Central memory CD8-positive, alpha-beta T cell (primary cell): Measurements from ENCODE around the gene CPOX.
A peak's percentile ranks its signal among the peaks of the same experiment; 100 is the strongest.

Source experiments
- ATAC-seq: fragments of 150-1000 bp; cut with Tn5 transposase; replicated peaks from 2 replicates; pipeline ENCODE4 v1.10.0; 2022; ENCODE audit warnings: mild to moderate bottlenecking, moderate FRiP score, moderate number of reproducible peaks; ENCODE audit not compliant: poor library complexity, severe bottlenecking; ENCODE audit errors: extremely low read depth
- DNase-seq, 2 donors: peaks; one replicate each; pipeline ENCODE4 v3.0.0; 2021; ENCODE audit warnings: low spot score in 2 of 2
- H3K27ac Mint-ChIP-seq: one replicate; pipeline ENCODE4 v1.8.0; 2022; ENCODE audit warnings: low read depth, mild to moderate bottlenecking, moderate library complexity, mixed read lengths
- H3K27me3 Mint-ChIP-seq: one replicate; pipeline ENCODE4 v1.8.0; 2022; ENCODE audit warnings: mixed read lengths
- H3K36me3 Mint-ChIP-seq: one replicate; pipeline ENCODE4 v1.8.0; 2022; ENCODE audit warnings: mild to moderate bottlenecking, moderate library complexity, mixed read lengths; ENCODE audit not compliant: insufficient read depth
- H3K4me1 Mint-ChIP-seq: one replicate; pipeline ENCODE4 v1.8.0; 2022; ENCODE audit warnings: mixed read lengths
- H3K4me3 Mint-ChIP-seq: one replicate; pipeline ENCODE4 v1.8.0; 2022; ENCODE audit warnings: mild to moderate bottlenecking, moderate library complexity, mixed read lengths
- H3K9me3 Mint-ChIP-seq: one replicate; pipeline ENCODE4 v1.8.0; 2022; ENCODE audit warnings: mixed read lengths

The CPOX gene

DNA sequence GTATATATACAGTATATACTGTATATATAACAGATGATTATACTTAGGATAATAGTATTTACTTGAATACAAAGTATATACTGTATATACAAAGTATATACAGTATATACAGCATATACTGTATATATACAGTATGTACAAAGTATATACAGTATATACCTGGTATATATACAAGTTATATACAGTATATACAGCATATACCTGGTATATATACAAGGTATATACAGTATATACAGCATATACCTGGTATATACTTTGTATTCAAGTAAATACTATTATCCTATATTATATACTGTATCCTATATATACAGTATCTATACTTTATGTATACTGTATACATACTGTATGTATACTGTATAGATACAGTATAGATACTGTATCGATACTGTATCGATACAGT is 14.6 kb upstream of the CPOX start:
- DNase-seq (no peak), ATAC-seq (no peak)
- Mint-ChIP-seq H3K4me3 (no peak overlapping the region), H3K36me3 (no peaks in the 10 kb centered on the region), H3K9me3 (no peaks in the 10 kb centered on the region), H3K27me3 (peaks cover 68% of the 10 kb centered on the region), H3K27ac (no peak overlapping the region), H3K4me1 (no peaks in the 10 kb centered on the region)

GRCh38 chr3:98603580-98603979 is 10.2 kb upstream of the CPOX start:
- H3K4me1 Mint-ChIP-seq: no peaks in the 10 kb centered on the region
- H3K27ac Mint-ChIP-seq: no peak overlapping the region
- H3K27me3 Mint-ChIP-seq: peaks cover 45% of the 10 kb centered on the region
- H3K9me3 Mint-ChIP-seq: no peaks in the 10 kb centered on the region
- ATAC-seq: no peak
- H3K4me3 Mint-ChIP-seq: no peak overlapping the region
- no peaks in the 10 kb centered on the region for H3K36me3 Mint-ChIP-seq
- no peak for DNase-seq

DNA sequence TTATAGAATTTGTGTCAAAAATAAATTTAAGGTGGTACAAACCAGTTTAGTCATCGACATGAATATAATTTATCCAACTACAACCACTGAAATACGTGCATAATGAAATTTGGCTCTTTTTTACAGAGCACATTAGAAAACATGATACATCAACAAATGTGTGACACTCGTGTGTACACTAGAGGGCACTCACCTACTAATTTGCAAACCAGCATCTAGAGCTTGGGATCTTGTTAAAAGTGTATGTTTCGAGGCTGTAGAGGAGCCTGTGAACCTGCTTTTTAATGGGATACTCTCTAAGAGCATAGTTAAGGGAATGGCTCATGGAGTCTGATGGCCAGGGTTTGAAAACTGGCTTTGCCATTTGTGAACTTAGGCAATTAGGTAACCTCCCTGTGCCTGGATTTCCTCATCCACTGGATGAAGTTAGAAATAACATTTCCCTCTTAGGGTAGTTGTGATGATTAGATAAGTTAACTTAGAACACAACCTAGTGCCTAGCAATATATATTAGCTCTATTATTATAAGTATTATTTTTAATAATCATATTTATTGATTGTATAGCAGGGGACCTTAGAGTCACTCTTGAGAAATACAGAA is 8.8 kb upstream of the CPOX start:
- H3K27ac Mint-ChIP-seq: no peak overlapping the region
- no peaks in the 10 kb centered on the region for H3K9me3 Mint-ChIP-seq
- ATAC-seq: no peak
- no peak overlapping the region for H3K4me3 Mint-ChIP-seq
- DNase-seq: no peak
- H3K4me1 Mint-ChIP-seq: no peaks in the 10 kb centered on the region
- no peaks in the 10 kb centered on the region for H3K36me3 Mint-ChIP-seq
- peaks cover 40% of the 10 kb centered on the region for H3K27me3 Mint-ChIP-seq

DNA sequence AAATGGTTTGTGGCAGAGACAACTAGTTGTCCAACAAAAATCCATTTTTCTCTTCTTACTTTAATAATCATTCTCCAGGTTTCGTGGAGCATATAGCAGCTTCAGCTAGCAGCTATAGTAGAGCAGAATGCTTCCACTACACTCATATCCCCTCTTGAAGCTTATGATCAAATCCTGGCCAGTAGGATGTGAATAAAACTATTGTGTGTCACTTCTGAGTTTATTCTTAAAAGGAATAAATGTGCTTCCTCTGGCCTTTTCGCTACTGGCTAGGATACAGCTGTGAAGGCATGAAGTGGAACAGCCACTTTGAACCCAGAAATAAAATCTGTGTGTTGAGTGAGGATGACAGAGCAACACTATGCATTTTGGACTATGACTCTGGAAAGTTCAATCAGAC is 7.8 kb upstream of the CPOX start:
- H3K27me3 Mint-ChIP-seq: peaks cover 30% of the 10 kb centered on the region
- no peaks in the 10 kb centered on the region for H3K9me3 Mint-ChIP-seq
- ATAC-seq (no peak), DNase-seq (no peak)
- no peak overlapping the region for H3K4me3 Mint-ChIP-seq
- H3K36me3 Mint-ChIP-seq: no peaks in the 10 kb centered on the region
- H3K27ac Mint-ChIP-seq: no peak overlapping the region
- no peaks in the 10 kb centered on the region for H3K4me1 Mint-ChIP-seq

DNA sequence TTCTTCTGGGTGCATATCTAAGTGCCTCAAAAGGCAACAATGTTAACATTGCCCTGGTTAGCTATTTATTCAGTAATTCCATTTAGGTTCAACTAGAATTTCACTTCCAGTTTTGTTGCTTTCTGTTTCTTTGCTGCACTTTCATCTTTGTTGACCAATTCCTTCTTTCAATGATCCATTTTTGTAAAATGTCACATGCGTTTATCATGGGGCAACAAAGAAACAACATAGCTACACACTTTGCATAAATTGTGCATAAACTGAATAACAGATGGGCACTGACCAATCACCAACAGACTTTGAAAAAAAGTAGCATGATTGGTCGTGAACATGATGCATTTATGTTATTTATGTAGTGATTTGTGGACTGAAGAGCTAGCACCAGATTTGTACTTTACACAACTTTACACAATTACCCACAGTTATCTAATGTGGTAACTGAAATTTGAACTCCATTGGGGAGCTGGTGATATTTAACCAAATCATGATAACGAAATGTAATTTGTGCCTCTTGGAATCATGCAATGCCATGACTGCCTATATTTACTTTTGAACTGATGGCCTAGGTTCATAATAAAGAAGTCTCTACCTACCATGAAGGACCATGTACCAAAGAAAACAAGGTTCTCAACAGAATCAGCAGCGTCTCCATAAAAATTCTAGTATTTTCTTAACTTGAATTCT is 7.1 kb upstream of the CPOX start:
- Mint-ChIP-seq H3K36me3 (no peaks in the 10 kb centered on the region), H3K4me3 (no peak overlapping the region), H3K27ac (no peak overlapping the region), H3K4me1 (no peaks in the 10 kb centered on the region), H3K27me3 (peaks cover 25% of the 10 kb centered on the region), H3K9me3 (no peaks in the 10 kb centered on the region)
- ATAC-seq (no peak), DNase-seq (no peak)

- no peak overlapping the region for H3K27ac Mint-ChIP-seq
- no peaks in the 10 kb centered on the region for H3K9me3 Mint-ChIP-seq
- H3K27me3 Mint-ChIP-seq: peaks cover 23% of the 10 kb centered on the region
- ATAC-seq: no peak
- no peaks in the 10 kb centered on the region for H3K36me3 Mint-ChIP-seq
- no peak for DNase-seq
- H3K4me1 Mint-ChIP-seq: no peaks in the 10 kb centered on the region
- H3K4me3 Mint-ChIP-seq: no peak overlapping the region
These were observed 6.4 kb upstream of the CPOX start for GRCh38 chr3:98599647-98600411.

DNA sequence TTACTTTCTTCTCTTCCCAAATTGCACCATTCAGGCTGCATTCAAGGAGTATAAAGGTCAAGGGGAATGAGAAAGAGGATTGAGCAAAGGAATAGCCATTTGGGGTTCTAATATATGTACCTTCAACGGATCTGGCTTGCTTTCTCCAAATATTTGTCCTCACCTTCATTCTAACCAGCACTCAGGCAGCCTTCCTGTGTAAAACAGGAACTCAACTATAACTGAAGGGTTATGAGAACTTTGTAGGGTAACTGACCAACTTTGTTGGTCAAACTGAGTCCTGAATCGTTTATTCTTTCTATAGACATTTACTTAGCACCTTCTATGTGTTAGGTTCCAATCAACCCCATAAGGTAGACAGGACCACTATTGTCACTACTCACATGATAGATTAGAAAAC is 5.1 kb upstream of the CPOX start:
- no peak overlapping the region for H3K4me3 Mint-ChIP-seq
- no peaks in the 10 kb centered on the region for H3K9me3 Mint-ChIP-seq
- no peak overlapping the region for H3K27ac Mint-ChIP-seq

GRCh38 chr3:98596541-98597500 is 3.4 kb upstream of the CPOX start:
- ATAC-seq: no peak
- no peak for DNase-seq
- no peak overlapping the region for H3K27ac Mint-ChIP-seq
- no peak overlapping the region for H3K4me3 Mint-ChIP-seq
- H3K27me3 Mint-ChIP-seq: no peaks in the 10 kb centered on the region
- no peaks in the 10 kb centered on the region for H3K9me3 Mint-ChIP-seq
- H3K4me1 Mint-ChIP-seq: peaks cover 22% of the 10 kb centered on the region
- peaks cover 2% of the 10 kb centered on the region for H3K36me3 Mint-ChIP-seq

More for the DNA sequence above, 5.1 kb upstream of the CPOX start:
- Mint-ChIP-seq H3K27me3 (peaks cover 9% of the 10 kb centered on the region), H3K36me3 (peaks cover 1% of the 10 kb centered on the region), H3K4me1 (peaks cover 7% of the 10 kb centered on the region)
- DNase-seq: no peak
- ATAC-seq: no peak

DNA sequence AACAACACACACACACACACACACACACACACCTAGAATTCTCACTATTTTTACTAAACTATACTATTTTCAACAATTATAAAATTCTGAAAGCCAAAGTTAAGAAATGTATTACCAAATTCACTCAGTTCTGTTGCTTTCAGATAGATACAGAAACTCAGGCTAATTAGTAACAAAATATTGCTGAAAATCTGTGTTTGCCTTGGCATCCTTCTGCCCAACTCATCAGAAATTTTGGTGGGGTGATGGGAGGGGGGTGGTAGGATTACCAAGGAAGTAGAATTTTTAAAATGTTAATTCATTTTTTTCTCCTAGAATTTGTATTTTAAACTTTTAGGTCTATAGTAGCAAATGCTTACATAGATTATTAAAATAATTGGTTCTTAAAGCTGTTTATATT is 2.7 kb upstream of the CPOX start:
- Mint-ChIP-seq H3K27ac (no peak overlapping the region), H3K4me3 (no peak overlapping the region), H3K27me3 (no peaks in the 10 kb centered on the region), H3K36me3 (peaks cover 2% of the 10 kb centered on the region), H3K9me3 (no peaks in the 10 kb centered on the region), H3K4me1 (peaks cover 29% of the 10 kb centered on the region)
- ATAC-seq: no peak
- no peak for DNase-seq

DNA sequence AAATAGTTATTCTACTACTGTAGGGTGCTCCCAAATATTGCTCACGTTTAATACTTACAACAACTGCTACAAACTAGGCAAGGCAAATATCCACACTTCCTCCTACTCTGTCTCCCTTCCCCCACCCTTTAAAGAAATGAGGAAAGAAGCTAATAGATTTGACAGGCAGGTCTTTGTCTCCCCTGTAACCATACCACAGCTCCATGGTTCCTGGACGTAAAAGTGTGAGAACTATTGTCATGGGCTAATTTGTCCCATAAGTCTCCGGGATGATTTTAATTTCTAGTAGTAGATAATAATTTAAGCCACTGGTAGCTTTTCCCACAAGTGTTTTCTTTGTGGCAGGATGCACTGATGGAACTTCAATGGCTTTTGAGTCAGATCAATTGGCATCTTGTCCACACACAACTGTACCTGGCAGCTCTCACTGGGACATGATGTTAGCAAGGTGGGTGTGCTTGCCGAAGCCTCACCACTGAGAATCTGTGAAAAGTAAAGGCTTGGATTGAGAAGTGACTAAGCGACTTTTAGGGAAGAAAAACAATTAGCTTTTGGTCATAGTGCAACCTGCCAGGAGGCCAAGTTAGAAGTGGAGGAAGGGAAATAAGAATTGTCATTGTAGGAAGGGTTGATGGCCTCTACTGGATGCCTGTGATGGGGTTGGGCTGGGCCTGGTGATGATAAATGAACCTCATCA is 1.4 kb upstream of the CPOX start:
- no peak for DNase-seq
- H3K27me3 Mint-ChIP-seq: no peaks in the 10 kb centered on the region
- H3K36me3 Mint-ChIP-seq: peaks cover 8% of the 10 kb centered on the region
- no peak overlapping the region for H3K27ac Mint-ChIP-seq
- H3K4me1 Mint-ChIP-seq: peaks cover 32% of the 10 kb centered on the region
- peak overlapping the region; percentile 93 for H3K4me3 Mint-ChIP-seq
- no peak for ATAC-seq
- no peaks in the 10 kb centered on the region for H3K9me3 Mint-ChIP-seq

DNA sequence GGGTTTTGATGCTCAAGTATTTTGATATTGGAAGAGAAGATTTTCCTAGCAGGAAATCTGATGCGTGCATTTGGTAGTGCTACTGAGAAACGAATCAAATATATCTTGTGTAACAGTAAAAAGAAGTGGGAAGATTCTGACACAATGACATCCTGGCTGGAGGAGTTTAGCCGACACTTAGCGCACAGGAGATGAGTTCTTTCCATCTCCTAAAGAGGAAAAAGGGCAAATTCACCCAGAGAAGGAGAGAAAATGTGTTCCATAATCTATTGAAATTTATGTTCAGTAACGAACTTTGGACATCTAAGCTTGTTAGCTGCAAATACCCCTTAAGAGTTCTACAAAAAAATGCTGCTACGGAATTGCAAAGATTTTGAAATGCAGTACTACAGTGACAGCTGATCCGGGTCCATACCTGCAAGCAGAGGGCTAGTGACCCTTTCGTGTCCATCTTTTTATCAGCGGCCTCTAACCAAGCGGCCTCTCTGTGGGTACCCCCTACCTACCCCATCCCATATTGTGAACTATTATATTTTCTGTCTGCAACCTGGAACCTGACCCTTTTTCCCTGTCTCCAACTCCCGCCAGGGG is 971 bp downstream of the CPOX start:
- ATAC-seq (no peak), DNase-seq (no peak)
- H3K4me3 Mint-ChIP-seq: peak overlapping the region; percentile 93
- H3K27me3 Mint-ChIP-seq: no peaks in the 10 kb centered on the region
- peak overlapping the region; percentile 95 for H3K27ac Mint-ChIP-seq
- H3K4me1 Mint-ChIP-seq: peaks cover 42% of the 10 kb centered on the region
- no peaks in the 10 kb centered on the region for H3K9me3 Mint-ChIP-seq
- peaks cover 21% of the 10 kb centered on the region for H3K36me3 Mint-ChIP-seq
